K562 (cell line): ENCODE results near the gene UMODL1.

ENCODE experiments used
- CEBPG ChIP-seq, 3 experiments: fragments of 200-800 bp in 1 of 3; sonication (Bioruptor generic) in 1 of 3; sonication (generic) in 1 of 3; formaldehyde crosslinking in 1 of 3; IDR thresholded peaks in 2 of 3; conservative IDR thresholded peaks in 1 of 3; 2 replicates each; pipeline versions ENCODE4 v1.6.1 to v1.8.0; 2016 to 2022; ENCODE audit warnings: missing compliant biosample characterization in 2 of 3, missing genetic modification characterization in 2 of 3, mild to moderate bottlenecking in 1 of 3, missing genetic modification reagents in 1 of 3
- ELF2 ChIP-seq: fragments of 250-450 bp; sonication (Bioruptor Pico); IDR thresholded peaks from 2 replicates; pipeline ENCODE4 v1.5.0; 2021; ENCODE audit warnings: mild to moderate bottlenecking
- HDAC2 ChIP-seq: fragments of 450-650 bp; IDR thresholded peaks from 2 replicates; pipeline ENCODE4 v1.6.1; 2016; ENCODE audit warnings: mild to moderate bottlenecking
- HNRNPLL ChIP-seq: fragments of 200-400 bp; formaldehyde crosslinking; IDR thresholded peaks from 2 replicates; pipeline ENCODE4 v1.6.1; 2017; ENCODE audit warnings: low read length, low read depth, mild to moderate bottlenecking; ENCODE audit not compliant: poor library complexity, severe bottlenecking
- LCOR ChIP-seq: sonication (generic); formaldehyde crosslinking; IDR thresholded peaks from 2 replicates; pipeline ENCODE4 v1.8.0; 2022; ENCODE audit warnings: mild to moderate bottlenecking, missing genetic modification reagents
- NFIC ChIP-seq: fragments of 450-650 bp; IDR thresholded peaks from 2 replicates; pipeline ENCODE4 v1.6.1; 2017; ENCODE audit warnings: mild to moderate bottlenecking, inconsistent platforms
- NR2C2 ChIP-seq, 2 experiments: fragments of 200-800 bp in 1 of 2; sonication (Bioruptor generic) in 1 of 2; sonication (generic) in 1 of 2; formaldehyde crosslinking in 1 of 2; IDR thresholded peaks; 2 replicates each; pipeline versions ENCODE4 v1.6.1 to v1.8.0; 2016 to 2022; ENCODE audit warnings: mild to moderate bottlenecking in 1 of 2, missing compliant biosample characterization in 1 of 2, missing genetic modification characterization in 1 of 2, missing genetic modification reagents in 1 of 2
- YY1 ChIP-seq, 3 experiments: IDR thresholded peaks; 2 replicates each; pipeline ENCODE4 v1.6.1; 2011; ENCODE audit warnings: low read length in 2 of 3, mild to moderate bottlenecking in 2 of 3, moderate library complexity in 2 of 3, borderline replicate concordance in 1 of 3, control low read depth in 1 of 3, low read depth in 1 of 3; ENCODE audit not compliant: insufficient read depth in 3 of 3, insufficient replicate concordance in 2 of 3, control insufficient read depth in 1 of 3, insufficient read length in 1 of 3; ENCODE audit errors: extremely low read depth in 1 of 3
- ZNF143 ChIP-seq: sonication (generic); formaldehyde crosslinking; IDR thresholded peaks from 2 replicates; pipeline ENCODE4 v1.9.0; 2022; ENCODE audit warnings: mild to moderate bottlenecking, missing genetic modification reagents
- ZNF764 ChIP-seq: fragments of 250-450 bp; sonication (Bioruptor Pico); IDR thresholded peaks from 2 replicates; pipeline ENCODE4 v1.4.0; 2020; ENCODE audit warnings: low read depth, mild to moderate bottlenecking, moderate library complexity
- TF ChIP-seq, protein P1 (sequence below): sonication (generic); formaldehyde crosslinking; IDR thresholded peaks from 2 replicates; pipeline ENCODE4 v1.8.1; 2023; ENCODE audit warnings: mild to moderate bottlenecking, missing genetic modification reagents, moderate library complexity
- TF ChIP-seq, protein P2 (sequence below): fragments of 250-450 bp; sonication (Bioruptor Pico); IDR thresholded peaks from 2 replicates; pipeline ENCODE4 v1.8.0; 2022; ENCODE audit warnings: moderate library complexity, mild to moderate bottlenecking, inconsistent platforms
- TF ChIP-seq, protein P3 (sequence below), 3 experiments: IDR thresholded peaks in 2 of 3; conservative IDR thresholded peaks in 1 of 3; 2 replicates each; pipeline ENCODE4 v1.5.1; 2011 to 2012; ENCODE audit warnings: low read length in 3 of 3, mild to moderate bottlenecking in 3 of 3, control low read depth in 2 of 3, improper control_type of control experiment in 1 of 3, inconsistent platforms in 1 of 3, low read depth in 1 of 3, mixed read lengths in 1 of 3, moderate library complexity in 1 of 3; ENCODE audit not compliant: insufficient read depth in 2 of 3
- TF ChIP-seq, protein P4 (sequence below): sonication (generic); formaldehyde crosslinking; IDR thresholded peaks from 2 replicates; pipeline ENCODE4 v1.8.1; 2023; ENCODE audit warnings: mild to moderate bottlenecking, missing genetic modification reagents

DNA sequence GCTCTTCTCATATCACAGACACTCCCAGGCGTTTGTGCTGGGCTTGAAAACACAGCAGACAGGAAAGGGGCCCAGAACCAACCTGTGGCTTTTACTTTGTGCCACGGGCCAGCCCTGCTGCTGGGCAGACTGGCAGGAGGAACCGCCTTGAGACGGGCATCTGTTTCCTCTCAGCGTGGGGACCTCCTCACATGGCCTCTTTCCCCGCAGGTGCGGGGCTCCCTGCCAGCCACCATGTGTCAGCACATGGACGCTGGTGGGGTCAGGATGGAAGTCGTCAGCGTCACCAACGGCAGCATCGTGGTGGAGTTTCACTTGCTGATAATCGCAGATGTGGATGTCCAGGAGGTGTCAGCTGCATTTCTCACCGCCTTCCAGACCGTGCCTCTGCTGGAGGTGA lies 47.8 kb downstream of the UMODL1 start:
- no peak for TF ChIP-seq ELF2
- TF ChIP-seq, protein P1, sequence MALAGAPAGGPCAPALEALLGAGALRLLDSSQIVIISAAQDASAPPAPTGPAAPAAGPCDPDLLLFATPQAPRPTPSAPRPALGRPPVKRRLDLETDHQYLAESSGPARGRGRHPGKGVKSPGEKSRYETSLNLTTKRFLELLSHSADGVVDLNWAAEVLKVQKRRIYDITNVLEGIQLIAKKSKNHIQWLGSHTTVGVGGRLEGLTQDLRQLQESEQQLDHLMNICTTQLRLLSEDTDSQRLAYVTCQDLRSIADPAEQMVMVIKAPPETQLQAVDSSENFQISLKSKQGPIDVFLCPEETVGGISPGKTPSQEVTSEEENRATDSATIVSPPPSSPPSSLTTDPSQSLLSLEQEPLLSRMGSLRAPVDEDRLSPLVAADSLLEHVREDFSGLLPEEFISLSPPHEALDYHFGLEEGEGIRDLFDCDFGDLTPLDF, result no peak
- TF ChIP-seq, protein P2, sequence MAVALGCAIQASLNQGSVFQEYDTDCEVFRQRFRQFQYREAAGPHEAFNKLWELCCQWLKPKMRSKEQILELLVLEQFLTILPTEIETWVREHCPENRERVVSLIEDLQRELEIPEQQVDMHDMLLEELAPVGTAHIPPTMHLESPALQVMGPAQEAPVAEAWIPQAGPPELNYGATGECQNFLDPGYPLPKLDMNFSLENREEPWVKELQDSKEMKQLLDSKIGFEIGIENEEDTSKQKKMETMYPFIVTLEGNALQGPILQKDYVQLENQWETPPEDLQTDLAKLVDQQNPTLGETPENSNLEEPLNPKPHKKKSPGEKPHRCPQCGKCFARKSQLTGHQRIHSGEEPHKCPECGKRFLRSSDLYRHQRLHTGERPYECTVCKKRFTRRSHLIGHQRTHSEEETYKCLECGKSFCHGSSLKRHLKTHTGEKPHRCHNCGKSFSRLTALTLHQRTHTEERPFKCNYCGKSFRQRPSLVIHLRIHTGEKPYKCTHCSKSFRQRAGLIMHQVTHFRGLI, result no peak
- no peak for TF ChIP-seq NR2C2 (CRISPR knock-in tag; IDR thresholded peaks at IDR 0.05)
- TF ChIP-seq NR2C2 (tag; IDR thresholded peaks at IDR 0.05), result no peak
- no peak for TF ChIP-seq CEBPG (CRISPR knock-in tag; IDR thresholded peaks at IDR 0.05)
- TF ChIP-seq CEBPG (tag; conservative IDR thresholded peaks at IDR 0.05 in 1 of 2, IDR thresholded peaks at IDR 0.05 in 1 of 2), result no peak
- TF ChIP-seq, protein P3, sequence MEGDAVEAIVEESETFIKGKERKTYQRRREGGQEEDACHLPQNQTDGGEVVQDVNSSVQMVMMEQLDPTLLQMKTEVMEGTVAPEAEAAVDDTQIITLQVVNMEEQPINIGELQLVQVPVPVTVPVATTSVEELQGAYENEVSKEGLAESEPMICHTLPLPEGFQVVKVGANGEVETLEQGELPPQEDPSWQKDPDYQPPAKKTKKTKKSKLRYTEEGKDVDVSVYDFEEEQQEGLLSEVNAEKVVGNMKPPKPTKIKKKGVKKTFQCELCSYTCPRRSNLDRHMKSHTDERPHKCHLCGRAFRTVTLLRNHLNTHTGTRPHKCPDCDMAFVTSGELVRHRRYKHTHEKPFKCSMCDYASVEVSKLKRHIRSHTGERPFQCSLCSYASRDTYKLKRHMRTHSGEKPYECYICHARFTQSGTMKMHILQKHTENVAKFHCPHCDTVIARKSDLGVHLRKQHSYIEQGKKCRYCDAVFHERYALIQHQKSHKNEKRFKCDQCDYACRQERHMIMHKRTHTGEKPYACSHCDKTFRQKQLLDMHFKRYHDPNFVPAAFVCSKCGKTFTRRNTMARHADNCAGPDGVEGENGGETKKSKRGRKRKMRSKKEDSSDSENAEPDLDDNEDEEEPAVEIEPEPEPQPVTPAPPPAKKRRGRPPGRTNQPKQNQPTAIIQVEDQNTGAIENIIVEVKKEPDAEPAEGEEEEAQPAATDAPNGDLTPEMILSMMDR (IDR thresholded peaks at IDR 0.05 in 2 of 3, conservative IDR thresholded peaks at IDR 0.05 in 1 of 3; ENCODE audit: insufficient read depth in 2 of 3, low read depth in 1 of 3, low read length in 3 of 3), result no peak
- TF ChIP-seq HNRNPLL, result no peak
- TF ChIP-seq NFIC, result no peak
- no peak for TF ChIP-seq ZNF764 (CRISPR knock-in tag)
- no peak for TF ChIP-seq LCOR (CRISPR knock-in tag)
- TF ChIP-seq, protein P4, sequence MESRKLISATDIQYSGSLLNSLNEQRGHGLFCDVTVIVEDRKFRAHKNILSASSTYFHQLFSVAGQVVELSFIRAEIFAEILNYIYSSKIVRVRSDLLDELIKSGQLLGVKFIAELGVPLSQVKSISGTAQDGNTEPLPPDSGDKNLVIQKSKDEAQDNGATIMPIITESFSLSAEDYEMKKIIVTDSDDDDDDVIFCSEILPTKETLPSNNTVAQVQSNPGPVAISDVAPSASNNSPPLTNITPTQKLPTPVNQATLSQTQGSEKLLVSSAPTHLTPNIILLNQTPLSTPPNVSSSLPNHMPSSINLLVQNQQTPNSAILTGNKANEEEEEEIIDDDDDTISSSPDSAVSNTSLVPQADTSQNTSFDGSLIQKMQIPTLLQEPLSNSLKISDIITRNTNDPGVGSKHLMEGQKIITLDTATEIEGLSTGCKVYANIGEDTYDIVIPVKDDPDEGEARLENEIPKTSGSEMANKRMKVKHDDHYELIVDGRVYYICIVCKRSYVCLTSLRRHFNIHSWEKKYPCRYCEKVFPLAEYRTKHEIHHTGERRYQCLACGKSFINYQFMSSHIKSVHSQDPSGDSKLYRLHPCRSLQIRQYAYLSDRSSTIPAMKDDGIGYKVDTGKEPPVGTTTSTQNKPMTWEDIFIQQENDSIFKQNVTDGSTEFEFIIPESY (CRISPR knock-in tag), result no peak
- TF ChIP-seq ZNF143 (CRISPR knock-in tag), result no peak
- no peak for TF ChIP-seq HDAC2
- no peak for TF ChIP-seq YY1 (IDR thresholded peaks at IDR 0.05; ENCODE audit: borderline replicate concordance in 1 of 3, control insufficient read depth in 1 of 3, extremely low read depth in 1 of 3, insufficient read depth in 3 of 3, insufficient read length in 1 of 3, insufficient replicate concordance in 2 of 3, low read depth in 1 of 3, low read length in 2 of 3)
